ENCODE data around the gene TARBP2. TPM values are rescaled to one million over a fixed set of nuclear protein-coding genes. Genes with fewer than 3 reads are reported as not detected.

Gene TARBP2
- total RNA-seq, 2 experiments from 2014 or later, result 32.3 to 34.9 TPM

DNA sequence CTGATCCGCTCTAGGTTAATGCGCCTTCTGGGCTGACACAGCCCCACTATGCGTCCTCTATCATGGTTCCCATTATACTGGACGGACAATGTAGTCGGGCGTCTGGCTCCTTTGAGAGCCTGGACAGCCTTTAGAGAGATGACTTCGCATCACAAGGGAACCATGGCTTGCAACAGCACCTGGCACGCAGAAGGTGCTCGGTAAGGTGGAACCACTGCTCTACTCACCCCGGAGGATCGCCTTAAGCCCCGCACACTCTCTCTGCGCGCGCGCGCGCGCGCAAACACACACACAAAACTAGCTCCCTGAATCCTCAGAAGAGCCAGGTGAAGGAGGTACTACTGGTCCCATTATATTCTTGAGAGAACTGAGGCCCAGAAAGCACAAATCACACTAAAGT, 8.9 kb upstream of the TARBP2 start:
- Mint-ChIP-seq H3K27me3 (no peaks in the 10 kb centered on the region), H3K4me1 (peaks cover 21% of the 10 kb centered on the region), H3K9me3 (no peaks in the 10 kb centered on the region), H3K36me3 (peaks cover under 1% of the 10 kb centered on the region), H3K4me3 (peak overlapping the region; percentile 77), H3K27ac (peak overlapping the region; percentile 36)
- POLR2A ChIA-PET, result interaction anchor here (0.7 to 3.6 kb wide), 4 partner anchors 9 to 801 kb away, joined by 3 to 24 read pairs (median 6); partner anchors contain the start of gene TARBP2
- DNase-seq, result no peak
- ATAC-seq (ENCODE audit: low read depth), result no peak

DNA sequence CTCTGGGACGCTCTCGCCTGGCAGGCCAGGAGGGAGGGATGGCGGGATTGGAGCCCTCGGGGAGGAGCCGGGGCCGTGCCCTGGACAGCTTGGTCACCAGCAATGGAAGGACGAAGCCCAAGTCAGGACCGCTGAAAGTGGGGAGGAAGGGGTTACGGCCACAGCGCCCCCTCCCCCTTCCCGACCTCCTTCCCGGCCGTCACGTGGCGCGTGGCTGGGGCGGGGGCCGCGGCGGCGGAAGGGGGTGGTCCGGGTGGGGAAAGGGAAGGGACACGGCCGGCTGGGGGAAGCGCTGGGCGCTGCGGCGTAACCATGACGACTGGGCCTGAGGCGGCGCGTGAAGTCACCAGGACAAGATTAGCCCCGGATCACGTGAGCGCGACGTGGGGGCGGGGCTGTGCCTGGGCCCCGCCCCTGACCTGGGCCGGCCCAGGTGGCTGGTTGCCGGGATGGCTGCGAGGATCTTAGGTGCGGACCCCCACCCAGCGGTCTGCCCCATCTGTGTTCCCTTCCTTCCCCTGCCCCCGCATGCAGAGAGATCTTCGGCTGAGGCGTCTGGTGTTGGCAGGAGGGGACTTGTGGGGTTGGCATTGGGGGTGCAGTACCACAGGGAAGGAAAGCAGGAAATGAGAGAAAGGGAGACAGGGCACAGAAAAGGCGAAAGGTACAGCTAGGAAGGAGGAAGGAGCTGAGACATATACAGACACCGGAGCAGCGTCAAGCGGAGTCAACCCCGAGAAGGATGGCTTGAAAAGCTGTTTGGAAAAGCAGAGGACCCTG, 8.1 kb upstream of the TARBP2 start:
- peak overlapping the region; percentile 78 for H3K27ac Mint-ChIP-seq

DNA sequence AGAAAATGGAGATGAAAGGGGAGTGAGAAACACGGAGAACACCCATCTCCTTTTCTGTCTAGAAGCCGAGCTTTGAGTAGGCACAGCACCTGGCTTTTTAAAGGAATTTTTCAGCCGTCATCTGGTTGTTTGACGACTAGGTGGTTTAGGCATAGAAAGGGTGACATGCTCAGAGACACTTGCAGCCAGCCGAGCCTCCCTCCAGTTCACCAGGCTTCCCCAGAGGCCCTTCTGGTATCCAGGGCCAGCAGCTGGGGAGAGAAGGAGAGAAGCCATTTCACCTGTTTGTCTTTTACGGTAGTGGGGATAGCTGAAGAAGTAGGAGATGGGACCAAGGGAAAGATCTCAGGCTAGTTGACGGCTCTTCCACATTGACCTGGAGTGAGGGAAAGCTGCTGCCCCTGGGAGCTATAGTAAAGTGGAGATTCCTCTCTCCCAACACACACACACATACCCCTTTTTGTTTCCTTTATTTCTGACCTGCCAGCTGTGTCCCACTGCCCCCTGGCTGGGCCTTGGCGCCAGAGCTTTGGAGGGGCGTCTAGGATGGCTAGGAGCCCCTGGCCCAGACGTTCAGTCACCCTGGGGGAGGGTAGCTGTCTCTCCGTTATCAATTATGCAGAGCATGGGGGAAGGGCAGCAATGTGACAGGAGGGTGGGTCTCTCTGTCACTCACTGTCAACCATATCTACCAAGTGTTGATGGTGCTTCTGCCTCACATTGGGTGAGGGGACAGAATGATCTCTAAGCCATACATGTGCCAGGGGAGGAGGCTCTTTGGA, 7.3 kb upstream of the TARBP2 start:
- ATAC-seq (ENCODE audit: low read depth) (no peak), DNase-seq (no peak)
- Mint-ChIP-seq H3K9me3 (no peaks in the 10 kb centered on the region), H3K4me3 (peak overlapping the region; percentile 91), H3K4me1 (peaks cover 31% of the 10 kb centered on the region), H3K27me3 (no peaks in the 10 kb centered on the region), H3K27ac (peak overlapping the region; percentile 78), H3K36me3 (peaks cover 3% of the 10 kb centered on the region)
- POLR2A ChIA-PET, result interaction anchor here (1.2 to 1.3 kb wide), 2 partner anchors 13 to 29 kb away, joined by 3 to 4 read pairs; no protein-coding TSS in a partner anchor

More for the DNA sequence above, 8.1 kb upstream of the TARBP2 start:
- Mint-ChIP-seq H3K4me1 (peaks cover 28% of the 10 kb centered on the region), H3K4me3 (peak overlapping the region; percentile 91), H3K36me3 (peaks cover 3% of the 10 kb centered on the region), H3K27me3 (no peaks in the 10 kb centered on the region), H3K9me3 (no peaks in the 10 kb centered on the region)
- POLR2A ChIA-PET, result interaction anchor here (1.3 to 3.6 kb wide), 3 partner anchors 8 to 12 kb away, joined by 4 to 24 read pairs (median 8); partner anchors contain the start of gene TARBP2
- peak; percentile 91 for DNase-seq
- peak; percentile 92 for ATAC-seq (ENCODE audit: low read depth)

DNA sequence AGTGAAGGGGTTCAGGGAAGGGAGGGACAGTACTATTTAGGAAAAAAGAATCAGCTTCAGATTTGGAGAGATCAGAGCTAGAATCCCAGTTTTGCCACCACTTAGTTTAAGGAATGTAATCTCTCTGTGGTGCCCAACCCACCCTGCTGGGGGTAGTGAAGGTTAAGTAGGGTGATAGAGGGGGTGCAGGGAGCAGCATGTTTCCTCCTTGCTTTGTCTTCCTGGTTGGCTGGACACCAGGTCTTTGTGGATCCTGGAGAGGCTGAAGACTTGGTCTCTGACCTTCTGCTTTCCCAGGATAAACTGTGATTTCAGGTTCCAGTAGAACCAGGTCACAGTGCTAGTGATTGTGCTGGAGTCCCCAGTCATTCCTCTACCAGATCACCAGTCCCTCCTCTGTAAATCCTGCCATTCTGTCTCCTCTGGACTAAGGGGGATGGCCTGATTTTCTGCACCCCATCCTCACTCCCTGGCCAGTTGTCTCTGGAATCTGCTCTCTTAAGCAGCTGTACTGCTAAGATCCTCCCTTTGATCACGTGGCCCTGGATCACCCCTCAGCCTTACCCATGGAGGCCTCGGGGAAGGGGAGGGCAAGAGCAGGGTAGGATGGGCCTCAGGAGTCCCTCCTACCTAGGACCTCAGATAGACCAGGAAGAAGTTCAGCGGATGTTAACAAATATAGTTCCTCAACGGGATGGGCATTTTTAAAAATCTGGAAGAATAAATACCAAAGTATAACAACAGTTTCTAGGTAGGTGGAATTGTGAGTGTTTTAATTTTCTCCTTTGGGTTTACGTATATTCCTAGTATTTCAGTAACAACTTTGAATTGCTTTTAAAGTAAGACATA, 5.0 kb upstream of the TARBP2 start:
- Mint-ChIP-seq H3K9me3 (no peaks in the 10 kb centered on the region), H3K27me3 (no peaks in the 10 kb centered on the region), H3K36me3 (peaks cover 3% of the 10 kb centered on the region), H3K4me3 (no peak overlapping the region), H3K4me1 (peaks cover 35% of the 10 kb centered on the region), H3K27ac (no peak overlapping the region)
- DNase-seq, result no peak
- POLR2A ChIA-PET, result no interaction called here
- ATAC-seq (ENCODE audit: low read depth), result no peak

DNA sequence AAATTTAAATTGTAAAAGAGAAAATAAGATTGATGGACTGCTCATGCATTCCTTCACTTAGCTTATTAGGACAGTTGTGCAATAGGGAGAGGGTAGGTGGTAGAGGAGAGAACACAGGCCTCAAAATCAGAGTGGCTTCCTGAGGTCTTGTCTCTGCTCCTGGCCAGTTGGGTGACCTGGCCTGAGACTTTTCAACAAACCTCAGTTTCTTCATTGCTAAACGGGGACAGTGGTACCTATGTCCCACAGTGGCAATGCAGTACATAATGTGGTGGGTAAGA, 4.4 kb upstream of the TARBP2 start:
- peaks cover 35% of the 10 kb centered on the region for H3K4me1 Mint-ChIP-seq
- POLR2A ChIA-PET, result no interaction called here
- no peak for DNase-seq
- no peak overlapping the region for H3K27ac Mint-ChIP-seq
- H3K4me3 Mint-ChIP-seq, result no peak overlapping the region
- no peaks in the 10 kb centered on the region for H3K9me3 Mint-ChIP-seq
- H3K27me3 Mint-ChIP-seq, result no peaks in the 10 kb centered on the region
- H3K36me3 Mint-ChIP-seq, result peaks cover 3% of the 10 kb centered on the region
- ATAC-seq (ENCODE audit: low read depth), result no peak

DNA sequence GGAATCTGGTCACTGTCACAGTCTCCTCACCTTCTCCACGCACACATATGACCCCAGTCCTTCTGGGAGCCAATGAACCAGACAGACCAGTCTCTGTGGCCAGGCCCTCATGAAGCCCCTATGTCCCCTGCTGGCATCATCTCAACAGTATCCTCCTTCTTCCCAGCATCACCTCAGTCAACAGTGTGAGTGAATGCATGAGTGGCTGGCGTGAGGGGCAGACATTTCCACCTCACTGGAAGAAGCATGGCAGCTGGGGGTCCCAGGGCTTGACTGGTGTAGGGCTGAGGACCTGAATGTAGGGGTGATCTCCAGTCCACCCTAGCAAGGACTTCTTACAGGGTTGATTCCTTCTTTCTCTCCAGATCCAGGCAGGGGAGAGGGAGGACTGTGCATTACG, 3.6 kb upstream of the TARBP2 start:
- peaks cover 34% of the 10 kb centered on the region for H3K4me1 Mint-ChIP-seq

DNA sequence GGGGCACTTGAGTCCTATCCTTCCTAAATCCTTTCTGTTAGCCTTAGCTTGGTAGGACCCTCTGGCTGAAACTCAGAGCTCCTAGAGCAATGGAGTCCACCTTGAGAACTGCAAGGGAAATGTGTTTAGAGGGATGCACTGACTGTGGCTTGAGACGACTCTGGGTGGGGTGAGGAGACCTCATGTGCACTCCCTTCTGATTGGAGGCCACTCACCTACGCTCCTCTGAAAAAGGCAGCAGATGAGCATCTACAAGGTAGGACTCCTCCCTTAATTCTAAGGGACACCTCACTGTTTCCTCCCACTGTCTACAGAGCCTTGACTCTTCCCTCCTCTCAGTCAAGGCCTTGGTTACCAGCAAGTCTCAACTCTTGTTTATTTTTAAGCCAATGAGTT, 2.9 kb upstream of the TARBP2 start:
- H3K36me3 Mint-ChIP-seq, result peaks cover 3% of the 10 kb centered on the region
- peak overlapping the region; percentile 84 for H3K4me3 Mint-ChIP-seq
- H3K4me1 Mint-ChIP-seq, result peaks cover 32% of the 10 kb centered on the region
- no peaks in the 10 kb centered on the region for H3K9me3 Mint-ChIP-seq
- DNase-seq, result no peak
- no peaks in the 10 kb centered on the region for H3K27me3 Mint-ChIP-seq
- ATAC-seq (ENCODE audit: low read depth), result no peak
- peak overlapping the region; percentile 90 for H3K27ac Mint-ChIP-seq
- POLR2A ChIA-PET, result interaction anchor here (1.1 to 4.8 kb wide), 3 partner anchors 10 to 57 kb away, joined by 3 to 27 read pairs (median 4); partner anchors contain the start of genes NPFF and PRR13

More for the DNA sequence above, 3.6 kb upstream of the TARBP2 start:
- Mint-ChIP-seq H3K27me3 (no peaks in the 10 kb centered on the region), H3K36me3 (peaks cover 3% of the 10 kb centered on the region), H3K27ac (no peak overlapping the region), H3K4me3 (no peak overlapping the region), H3K9me3 (no peaks in the 10 kb centered on the region)
- DNase-seq (no peak), ATAC-seq (ENCODE audit: low read depth) (no peak)
- POLR2A ChIA-PET, result interaction anchor here (1.1 to 4.8 kb wide), 3 partner anchors 10 to 56 kb away, joined by 3 to 27 read pairs (median 4); partner anchors contain the start of genes NPFF and PRR13

DNA sequence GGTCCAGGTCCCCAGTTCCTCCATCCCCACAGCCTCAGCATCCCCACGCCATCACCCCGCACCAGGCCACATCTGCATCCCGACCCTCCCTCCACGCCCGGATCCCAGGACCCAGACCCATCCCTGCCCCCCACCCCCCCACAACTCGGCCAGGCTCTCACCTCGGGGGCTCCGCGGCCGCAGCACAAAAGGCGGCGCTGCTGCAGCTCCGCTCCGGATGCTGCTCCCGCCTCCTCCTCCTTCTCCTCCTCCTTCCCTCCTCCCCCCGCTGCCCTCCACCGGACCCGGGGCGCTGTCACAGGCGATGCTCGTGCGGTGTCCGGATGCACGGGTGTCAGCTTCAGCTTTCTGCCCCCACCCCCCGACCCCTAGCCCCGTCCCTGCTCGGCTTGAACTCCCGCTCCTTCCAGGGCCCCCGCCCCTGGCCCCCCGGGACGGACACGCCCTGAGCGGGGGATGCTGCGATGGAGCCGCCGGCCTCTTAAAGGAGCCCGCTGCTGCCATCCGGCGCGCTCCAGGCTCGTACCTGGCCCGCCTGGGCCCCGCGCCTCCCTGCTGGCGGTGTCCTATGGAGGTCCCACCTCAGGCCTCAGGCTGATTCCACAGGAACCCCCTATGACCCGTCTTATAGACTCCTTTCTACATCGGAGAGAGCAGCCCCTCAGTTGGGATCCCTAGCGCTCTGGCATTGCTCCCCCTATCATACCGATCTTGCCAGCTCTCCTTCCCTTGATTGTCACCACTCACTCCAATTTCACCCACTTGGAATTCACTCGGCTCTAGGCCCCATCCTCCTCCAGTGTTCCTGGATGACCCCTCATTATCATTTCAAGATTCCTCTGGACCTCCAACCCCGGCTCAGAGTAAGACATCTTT, 1.6 kb upstream of the TARBP2 start, which contains the start of gene MAP3K12:
Gene MAP3K12, minus strand, starts transcription at position 193 of the 876 bp plus-strand sequence. CDS start 12,067 bp downstream, outside the sequence.
- Mint-ChIP-seq H3K27me3 (no peaks in the 10 kb centered on the region), H3K4me1 (peaks cover 21% of the 10 kb centered on the region), H3K4me3 (peak within 1 kb of the TSS; percentile 84), H3K9me3 (no peaks in the 10 kb centered on the region), H3K27ac (peak within 1 kb of the TSS; percentile 90), H3K36me3 (peaks cover 3% of the 10 kb centered on the region)
- DNase-seq (peak; percentile 84), ATAC-seq (ENCODE audit: low read depth) (peak; percentile 10)
- POLR2A ChIA-PET, result interaction anchor here (0.7 to 4.8 kb wide), 6 partner anchors 8 to 396 kb away, joined by 3 to 27 read pairs (median 12); partner anchors contain the start of genes NPFF, PRR13, SOAT2 and SP1

DNA sequence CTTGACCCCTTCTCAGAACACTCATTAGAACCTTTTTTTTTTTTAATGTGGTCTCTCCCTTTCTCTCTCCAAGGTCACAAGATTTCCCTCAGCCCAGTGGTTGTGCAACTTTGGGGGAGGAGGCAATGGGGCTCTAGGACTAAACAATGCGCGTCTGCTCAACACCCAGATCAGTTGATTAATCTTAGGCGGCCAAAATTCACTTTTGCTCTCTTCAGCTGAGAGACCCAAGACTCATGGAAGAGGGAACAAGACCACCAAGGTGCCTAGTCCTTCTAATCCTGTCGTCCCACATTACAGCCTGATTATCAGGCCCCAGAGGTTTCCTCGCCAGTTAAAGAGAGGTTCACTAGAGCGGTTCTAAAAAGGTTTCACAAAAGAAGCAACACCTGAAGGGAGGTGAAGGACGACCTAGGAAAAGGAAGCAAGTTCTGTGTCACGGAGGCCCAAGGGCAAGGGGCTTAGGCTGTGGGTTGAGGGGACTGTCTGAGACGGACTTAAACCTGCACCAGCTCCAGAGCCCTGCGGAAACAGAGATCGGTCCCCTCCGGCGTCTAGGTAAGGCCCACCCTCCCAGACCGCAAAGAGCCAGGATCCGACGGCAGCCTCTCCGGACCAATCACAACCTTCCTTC, 824 bp upstream of the TARBP2 start:
- H3K27ac Mint-ChIP-seq, result peak overlapping the region; percentile 90
- no peaks in the 10 kb centered on the region for H3K27me3 Mint-ChIP-seq
- peak; percentile 87 for DNase-seq
- H3K4me1 Mint-ChIP-seq, result peaks cover 21% of the 10 kb centered on the region
- H3K4me3 Mint-ChIP-seq, result peak overlapping the region; percentile 84
- POLR2A ChIA-PET, result interaction anchor here (0.6 to 4.8 kb wide), 25 partner anchors 9 to 780 kb away, joined by 3 to 27 read pairs (median 4); partner anchors contain the start of genes AAAS, ATF7, CBX5 and EIF4B
- peaks cover 6% of the 10 kb centered on the region for H3K36me3 Mint-ChIP-seq
- H3K9me3 Mint-ChIP-seq, result no peaks in the 10 kb centered on the region
- ATAC-seq (ENCODE audit: low read depth), result no peak

DNA sequence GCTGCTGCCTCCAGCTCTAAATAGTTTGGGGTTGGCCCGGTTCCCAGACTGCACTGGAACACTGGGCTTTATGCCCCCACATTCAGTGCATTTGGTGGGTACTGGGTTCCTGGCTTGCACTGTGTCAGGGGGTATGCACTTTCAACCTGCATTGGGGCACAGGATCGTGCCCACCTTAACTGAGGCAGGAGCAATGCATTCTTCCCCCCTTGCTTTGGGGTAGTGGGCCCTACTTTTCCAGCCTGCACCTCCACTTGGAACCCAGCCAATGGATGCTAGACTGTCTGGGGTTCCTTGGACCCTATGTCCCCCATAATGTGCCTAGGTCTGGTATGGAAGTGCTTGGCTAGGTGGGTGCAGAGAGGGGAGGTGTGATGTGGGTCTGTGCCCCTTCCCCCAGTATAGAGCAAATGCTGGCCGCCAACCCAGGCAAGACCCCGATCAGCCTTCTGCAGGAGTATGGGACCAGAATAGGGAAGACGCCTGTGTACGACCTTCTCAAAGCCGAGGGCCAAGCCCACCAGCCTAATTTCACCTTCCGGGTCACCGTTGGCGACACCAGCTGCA, 615 bp downstream of the TARBP2 start:
- Mint-ChIP-seq H3K4me3 (peak overlapping the region; percentile 84), H3K36me3 (peaks cover 6% of the 10 kb centered on the region)

DNA sequence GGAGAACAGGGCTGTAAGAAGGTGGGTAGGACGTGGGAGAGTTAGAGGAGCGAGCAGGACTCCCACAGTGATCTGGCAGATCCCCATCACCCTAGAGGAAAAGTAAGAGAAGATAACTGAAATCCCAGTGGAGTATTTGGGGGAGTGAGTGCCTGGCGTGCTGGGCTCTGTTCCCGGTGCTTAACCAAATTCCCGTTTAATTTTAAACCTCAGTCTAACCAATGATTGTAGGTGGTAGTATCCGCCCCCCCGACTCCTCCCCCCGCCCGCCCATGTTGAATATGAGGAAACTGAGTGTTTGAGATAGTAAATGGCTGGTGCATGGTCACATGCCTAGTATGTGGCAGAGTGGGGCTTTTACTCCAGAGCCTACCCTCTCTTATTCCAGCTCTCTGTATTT, 1.2 kb downstream of the TARBP2 start:
- H3K4me1 Mint-ChIP-seq, result peaks cover 17% of the 10 kb centered on the region

More for the DNA sequence above, 615 bp downstream of the TARBP2 start:
- Mint-ChIP-seq H3K4me1 (peaks cover 18% of the 10 kb centered on the region), H3K27ac (peak overlapping the region; percentile 90), H3K27me3 (no peaks in the 10 kb centered on the region), H3K9me3 (no peaks in the 10 kb centered on the region)
- DNase-seq, result no peak
- POLR2A ChIA-PET, result interaction anchor here (1.0 to 4.8 kb wide), 17 partner anchors 8 to 778 kb away, joined by 3 to 27 read pairs (median 4); partner anchors contain the start of genes AAAS, ATF7, ATP5MC2 and CBX5
- ATAC-seq (ENCODE audit: low read depth), result no peak

More for the DNA sequence above, 1.2 kb downstream of the TARBP2 start:
- H3K27ac Mint-ChIP-seq, result peak overlapping the region; percentile 90
- ATAC-seq (ENCODE audit: low read depth) (no peak), DNase-seq (no peak)
- POLR2A ChIA-PET, result interaction anchor here (0.6 to 3.7 kb wide), 2 partner anchors 26 to 123 kb away, joined by 3 to 21 read pairs; partner anchors contain the start of gene SP1
- H3K4me3 Mint-ChIP-seq, result peak overlapping the region; percentile 84
- peaks cover 4% of the 10 kb centered on the region for H3K36me3 Mint-ChIP-seq
- H3K27me3 Mint-ChIP-seq, result no peaks in the 10 kb centered on the region
- no peaks in the 10 kb centered on the region for H3K9me3 Mint-ChIP-seq
